Stimulated activated memory B cell treated with anti-CD40 and anti-IgM and Interleukin-4, amounts not matched to agents 10 μg/mL and 1 μg/mL and 100 μg/mL, for 72 hours (primary cell): ENCODE data around the gene TBCEL.

ENCODE experiments used
- ATAC-seq: fragments of 150-1000 bp; cut with Tn5 transposase; 2 replicates; pipeline ENCODE4 v1.10.0; 2021
- H3K27ac Mint-ChIP-seq: one replicate; pipeline ENCODE4 v1.8.0; 2022; ENCODE audit warnings: mild to moderate bottlenecking, mixed read lengths
- H3K27me3 Mint-ChIP-seq: one replicate; pipeline ENCODE4 v1.8.0; 2022; ENCODE audit warnings: mixed read lengths
- H3K36me3 Mint-ChIP-seq: one replicate; pipeline ENCODE4 v1.8.0; 2022; ENCODE audit warnings: mixed read lengths
- H3K4me1 Mint-ChIP-seq: one replicate; pipeline ENCODE4 v1.8.0; 2022; ENCODE audit warnings: mixed read lengths
- H3K4me3 Mint-ChIP-seq: one replicate; pipeline ENCODE4 v1.8.0; 2022; ENCODE audit warnings: mild to moderate bottlenecking, moderate library complexity, mixed read lengths
- H3K9me3 Mint-ChIP-seq: one replicate; pipeline ENCODE4 v1.8.0; 2022; ENCODE audit warnings: mixed read lengths

Gene TBCEL

GRCh38 chr11:121123496-121124069 is 99.7 kb downstream of the TBCEL start:
- H3K27ac Mint-ChIP-seq: no peak overlapping the region
- H3K36me3 Mint-ChIP-seq: no peaks in the 10 kb centered on the region
- H3K4me3 Mint-ChIP-seq: no peak overlapping the region
- no peaks in the 10 kb centered on the region for H3K4me1 Mint-ChIP-seq
- H3K9me3 Mint-ChIP-seq: peaks cover 9% of the 10 kb centered on the region
- no peak for ATAC-seq
- H3K27me3 Mint-ChIP-seq: peaks cover 13% of the 10 kb centered on the region

GRCh38 chr11:121127809-121128208 is 103.9 kb downstream of the TBCEL start:
- ATAC-seq: no peak
- H3K27me3 Mint-ChIP-seq: peaks cover 29% of the 10 kb centered on the region
- H3K9me3 Mint-ChIP-seq: peaks cover 6% of the 10 kb centered on the region
- H3K27ac Mint-ChIP-seq: no peak overlapping the region
- no peaks in the 10 kb centered on the region for H3K4me1 Mint-ChIP-seq
- no peak overlapping the region for H3K4me3 Mint-ChIP-seq
- H3K36me3 Mint-ChIP-seq: no peaks in the 10 kb centered on the region

- H3K27ac Mint-ChIP-seq: no peak overlapping the region
- no peaks in the 10 kb centered on the region for H3K4me1 Mint-ChIP-seq
- no peak overlapping the region for H3K4me3 Mint-ChIP-seq
- no peak for ATAC-seq
- no peaks in the 10 kb centered on the region for H3K9me3 Mint-ChIP-seq
- peaks cover 33% of the 10 kb centered on the region for H3K27me3 Mint-ChIP-seq
- H3K36me3 Mint-ChIP-seq: no peaks in the 10 kb centered on the region
Observed at GRCh38 chr11:121129362-121130340, 105.7 kb downstream of the TBCEL start.

- H3K27me3 Mint-ChIP-seq: peaks cover 37% of the 10 kb centered on the region
- no peaks in the 10 kb centered on the region for H3K36me3 Mint-ChIP-seq
- H3K4me1 Mint-ChIP-seq: no peaks in the 10 kb centered on the region
- ATAC-seq: no peak
- H3K27ac Mint-ChIP-seq: no peak overlapping the region
- no peak overlapping the region for H3K4me3 Mint-ChIP-seq
- H3K9me3 Mint-ChIP-seq: no peaks in the 10 kb centered on the region
Observed at GRCh38 chr11:121131656-121132055, 107.8 kb downstream of the TBCEL start.

- Mint-ChIP-seq H3K27me3 (peaks cover 35% of the 10 kb centered on the region), H3K9me3 (no peaks in the 10 kb centered on the region), H3K4me3 (no peak overlapping the region), H3K4me1 (no peaks in the 10 kb centered on the region), H3K27ac (no peak overlapping the region), H3K36me3 (no peaks in the 10 kb centered on the region)
- ATAC-seq: no peak
Observed at GRCh38 chr11:121132211-121132976, 108.5 kb downstream of the TBCEL start.

- H3K36me3 Mint-ChIP-seq: no peaks in the 10 kb centered on the region
- no peak overlapping the region for H3K4me3 Mint-ChIP-seq
- ATAC-seq: no peak
- H3K27me3 Mint-ChIP-seq: peaks cover 14% of the 10 kb centered on the region
- H3K9me3 Mint-ChIP-seq: no peaks in the 10 kb centered on the region
- no peak overlapping the region for H3K27ac Mint-ChIP-seq
- no peaks in the 10 kb centered on the region for H3K4me1 Mint-ChIP-seq
Observed at GRCh38 chr11:121134741-121135312, 110.9 kb downstream of the TBCEL start.

- H3K36me3 Mint-ChIP-seq: no peaks in the 10 kb centered on the region
- H3K27me3 Mint-ChIP-seq: peaks cover 14% of the 10 kb centered on the region
- H3K27ac Mint-ChIP-seq: no peak overlapping the region
- no peak for ATAC-seq
- H3K4me3 Mint-ChIP-seq: no peak overlapping the region
- H3K4me1 Mint-ChIP-seq: no peaks in the 10 kb centered on the region
- no peaks in the 10 kb centered on the region for H3K9me3 Mint-ChIP-seq
Observed at GRCh38 chr11:121137005-121137404, 113.1 kb downstream of the TBCEL start.

- Mint-ChIP-seq H3K27ac (no peak overlapping the region), H3K4me3 (no peak overlapping the region), H3K4me1 (no peaks in the 10 kb centered on the region), H3K27me3 (peaks cover 6% of the 10 kb centered on the region), H3K9me3 (no peaks in the 10 kb centered on the region), H3K36me3 (no peaks in the 10 kb centered on the region)
- ATAC-seq: no peak
Observed at GRCh38 chr11:121138259-121138658, 114.4 kb downstream of the TBCEL start.

- Mint-ChIP-seq H3K9me3 (no peaks in the 10 kb centered on the region), H3K27me3 (peaks cover 10% of the 10 kb centered on the region), H3K27ac (no peak overlapping the region), H3K4me3 (no peak overlapping the region), H3K36me3 (no peaks in the 10 kb centered on the region), H3K4me1 (no peaks in the 10 kb centered on the region)
- ATAC-seq: no peak
Observed at GRCh38 chr11:121140369-121140768, 116.5 kb downstream of the TBCEL start.
